Esophagus squamous epithelium (tissue), 5 donors: ENCODE measurements around the gene C19orf12. TPM values are rescaled to one million over a fixed set of nuclear protein-coding genes. Genes with fewer than 3 reads are reported as not detected.

Experiments
- DNase-seq: peaks from one replicate; lab custom pipeline; 2025; lab: John Stamatoyannopoulos, UW
- H3K27ac ChIP-seq, 4 donors: fragments of 200-600 bp; sonication (generic); one replicate each; pipeline ENCODE4 v1.5.1; 2016 to 2019; ENCODE audit warnings: mild to moderate bottlenecking in 1 of 4
- H3K27me3 ChIP-seq, 4 donors: fragments of 200-600 bp; sonication (generic); 1 replicate in 3 of 4; 2 replicates in 1 of 4; pipeline versions ENCODE4 v1.5.1 to v1.6.0; 2017 to 2021; ENCODE audit warnings: antibody characterized with exemption in 1 of 4
- H3K36me3 ChIP-seq, 3 donors: fragments of 200-600 bp; sonication (generic); one replicate each; pipeline ENCODE4 v1.5.1; 2016 to 2019
- H3K4me1 ChIP-seq, 3 donors: fragments of 200-600 bp; sonication (generic); one replicate each; pipeline ENCODE4 v1.5.1; 2017 to 2019
- H3K4me3 ChIP-seq, 4 donors: fragments of 200-600 bp; sonication (generic); 1 replicate in 3 of 4; 2 replicates in 1 of 4; pipeline ENCODE4 v1.5.1; 2016 to 2019; ENCODE audit warnings: mild to moderate bottlenecking in 2 of 4, moderate library complexity in 1 of 4
- H3K9me3 ChIP-seq, 3 donors: fragments of 200-600 bp; sonication (generic); one replicate each; pipeline ENCODE4 v1.5.1; 2016 to 2019
- CTCF ChIP-seq, 6 experiments: fragments of 450-650 bp in 4 of 6; fragments of 200-600 bp in 2 of 6; sonication (generic) in 2 of 6; IDR thresholded peaks; one replicate each; pipeline ENCODE4 v1.5.1; 2016 to 2019; ENCODE audit warnings: antibody characterized with exemption in 6 of 6, mild to moderate bottlenecking in 4 of 6, moderate library complexity in 4 of 6
- POLR2A ChIP-seq, 4 donors: fragments of 450-650 bp; IDR thresholded peaks; one replicate each; pipeline ENCODE4 v1.6.1; 2017; ENCODE audit warnings: antibody characterized with exemption in 4 of 4, mild to moderate bottlenecking in 4 of 4, moderate library complexity in 3 of 4
- WGBS, 2 donors: methylation state at CpG; one replicate each; pipeline ENCODE4 v1.1.5; 2018; 5-methylcytosine and 5-hydroxymethylcytosine counted together
- intact Hi-C: fragments of 100-400 bp; cut with DNase I; formaldehyde crosslinking; loops from one replicate; pipeline ENCODE4 v1.15.0; 2022
- total RNA-seq, 4 donors: library from RNA; depleted of rRNA; stranded (reverse); fragments of >200 nt; gene quantifications; one replicate each; pipeline ENCODE4 v1.1.0, GENCODE V29; 2016
- donor health status: DM: yes; HTN: yes; CAD: no.

C19orf12 gene
- total RNA-seq, 4 donors from 2014 or later: 11.2 to 21.6 (median 18.3) TPM

- H3K9me3 ChIP-seq: peaks cover 0 to 11% (median 0%) of the 10 kb centered on the region in 3 donors
- peaks cover 0 to 12% (median 4%) of the 10 kb centered on the region in 3 donors for H3K4me1 ChIP-seq
- no peak overlapping the region for H3K4me3 ChIP-seq
- H3K27me3 ChIP-seq: no peaks in the 10 kb centered on the region
- intact Hi-C loops: loop anchor here (10.0 kb wide), 1 partner anchor 80 kb away; no protein-coding TSS in a partner anchor
- WGBS, 2 donors: 40 to 61% methylated on average over 7 to 12 of the region's 19 CpGs
- H3K27ac ChIP-seq: peak overlapping the region in 1 of 4 donors; percentile 52
- TF ChIP-seq CTCF (IDR thresholded peaks at IDR 0.05) (peak; percentile 73 to 82 (median 78)), POLR2A (IDR thresholded peaks at IDR 0.05) (no peak)
- H3K36me3 ChIP-seq: no peaks in the 10 kb centered on the region
- DNase-seq: no peak
These were observed 20.1 kb downstream of the C19orf12 start for GRCh38 chr19:29694669-29695627.

- no peak for DNase-seq
- 88 to 91% methylated on average over 5 of the region's 5 CpGs for WGBS, 2 donors
- intact Hi-C loops: loop anchor here (10.0 kb wide), 1 partner anchor 79 kb away; no protein-coding TSS in a partner anchor
- no peak for TF ChIP-seq POLR2A (IDR thresholded peaks at IDR 0.05)
- TF ChIP-seq CTCF (IDR thresholded peaks at IDR 0.05): no peak
- peaks cover 0 to 13% (median 0%) of the 10 kb centered on the region in 3 donors for H3K9me3 ChIP-seq
- no peak overlapping the region for H3K4me3 ChIP-seq
- no peaks in the 10 kb centered on the region for H3K27me3 ChIP-seq
- peak overlapping the region in 1 of 4 donors; percentile 39 for H3K27ac ChIP-seq
- H3K36me3 ChIP-seq: no peaks in the 10 kb centered on the region
- H3K4me1 ChIP-seq: peaks cover 0 to 12% (median 4%) of the 10 kb centered on the region in 3 donors
These were observed 20.9 kb downstream of the C19orf12 start for GRCh38 chr19:29694161-29694560.

GRCh38 chr19:29690842-29691241, 24.2 kb downstream of the C19orf12 start:
- intact Hi-C loops: loop anchor here (10.0 kb wide), 1 partner anchor 76 kb away; no protein-coding TSS in a partner anchor
- WGBS, 2 donors: 17 to 44% methylated on average over 1 to 2 of the region's 2 CpGs

GRCh38 chr19:29687897-29688728, 26.9 kb downstream of the C19orf12 start:
- H3K9me3 ChIP-seq: peaks cover 0 to 13% (median 0%) of the 10 kb centered on the region in 3 donors
- WGBS, 2 donors: 54 to 56% methylated on average over 15 to 18 of the region's 18 CpGs
- no peak for TF ChIP-seq POLR2A (IDR thresholded peaks at IDR 0.05)
- no peak for TF ChIP-seq CTCF (IDR thresholded peaks at IDR 0.05)
- peak overlapping the region in 1 of 4 donors; percentile 9 for H3K27ac ChIP-seq
- no peaks in the 10 kb centered on the region for H3K27me3 ChIP-seq
- no peak overlapping the region for H3K4me3 ChIP-seq
- DNase-seq: no peak
- peaks cover 0 to 18% (median 4%) of the 10 kb centered on the region in 3 donors for H3K4me1 ChIP-seq
- intact Hi-C loops: no loop called here
- no peaks in the 10 kb centered on the region for H3K36me3 ChIP-seq

More at GRCh38 chr19:29690842-29691241, 24.2 kb downstream of the C19orf12 start:
- no peaks in the 10 kb centered on the region for H3K36me3 ChIP-seq
- peaks cover 0 to 13% (median 0%) of the 10 kb centered on the region in 3 donors for H3K9me3 ChIP-seq
- TF ChIP-seq POLR2A (IDR thresholded peaks at IDR 0.05): no peak
- peak; percentile 10 to 55 (median 32) for TF ChIP-seq CTCF (IDR thresholded peaks at IDR 0.05)
- H3K27me3 ChIP-seq: no peaks in the 10 kb centered on the region
- no peak overlapping the region for H3K4me3 ChIP-seq
- no peak overlapping the region for H3K27ac ChIP-seq
- DNase-seq: no peak
- H3K4me1 ChIP-seq: peaks cover 0 to 23% (median 4%) of the 10 kb centered on the region in 3 donors
